ENCODE data around the gene COL16A1. TPM values are rescaled to one million over a fixed set of nuclear protein-coding genes. Genes with fewer than 3 reads are reported as not detected.

Gene COL16A1
- total RNA-seq, 1 experiment from 2014 or later, result 6.2 TPM

DNA sequence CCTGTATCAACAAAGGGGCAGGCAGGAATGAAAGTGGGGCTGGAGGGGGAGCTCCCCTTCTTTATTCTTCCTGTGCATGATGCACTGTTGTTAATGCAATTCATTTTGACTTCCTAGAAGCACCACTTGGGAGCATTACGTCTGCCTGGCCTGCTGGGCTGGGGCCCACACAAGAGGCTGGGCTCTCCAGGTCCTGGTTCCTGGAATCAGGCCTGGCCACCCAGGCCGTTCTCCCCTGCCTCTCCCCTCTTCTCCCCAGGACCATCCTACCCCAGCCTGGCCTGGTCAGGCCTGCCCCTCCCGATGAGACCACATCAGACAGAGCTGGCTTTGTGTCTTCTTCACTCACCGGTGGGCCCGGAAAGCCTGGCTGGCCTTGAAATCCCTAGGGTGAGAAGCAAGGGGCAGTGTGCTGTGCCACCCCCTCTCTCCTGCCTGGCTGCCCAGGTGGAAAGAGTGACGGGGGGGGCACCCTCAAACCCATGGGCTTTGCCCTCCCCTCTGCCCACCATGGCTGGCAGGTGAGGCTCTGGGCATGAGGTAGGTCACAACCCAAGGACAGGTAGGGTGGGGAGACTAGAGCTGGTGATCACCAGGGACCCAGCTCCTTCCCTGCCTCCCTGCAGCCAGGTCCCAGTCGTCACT is 38.5 kb downstream of the COL16A1 start:
- H3K4me1 Mint-ChIP-seq, result peaks cover 20 to 27% of the 10 kb centered on the region in 2 experiments

More for the DNA sequence above, 38.5 kb downstream of the COL16A1 start:
- no peak overlapping the region for H3K4me2 ChIP-seq (ENCODE audit: insufficient read depth, insufficient read length, low read length)
- no peaks in the 10 kb centered on the region for H3K79me2 ChIP-seq (ENCODE audit: insufficient read depth, low read length)
- H3K14ac ChIP-seq (ENCODE audit: insufficient read depth, low read length), result no peak overlapping the region
- no peaks in the 10 kb centered on the region for H3K36me3 Mint-ChIP-seq (ENCODE audit: insufficient read depth in 1 of 3, low read depth in 3 of 3)
- H2BK12ac ChIP-seq (ENCODE audit: insufficient read length, low read depth, low read length), result no peak overlapping the region
- no peak overlapping the region for H4K8ac ChIP-seq (replicated peaks; ENCODE audit: insufficient read length, low read depth, low read length)
- no peak overlapping the region for H3K23ac ChIP-seq (ENCODE audit: insufficient read length, low read depth, low read length)
- DNase-seq, result no peak
- no peak overlapping the region for H3K27ac Mint-ChIP-seq
- no peak overlapping the region for H4K91ac ChIP-seq (ENCODE audit: insufficient read length, low read depth, low read length)
- peaks cover 4% of the 10 kb centered on the region for H4K20me1 ChIP-seq (ENCODE audit: control insufficient read depth, insufficient read depth, insufficient read length)
- H3K9me3 Mint-ChIP-seq, result no peaks in the 10 kb centered on the region; a peak in 1 of 5 replicates
- no peak overlapping the region for H3K27ac ChIP-seq (ENCODE audit: insufficient read length, low read depth, low read length)
- TF ChIP-seq, protein P1, sequence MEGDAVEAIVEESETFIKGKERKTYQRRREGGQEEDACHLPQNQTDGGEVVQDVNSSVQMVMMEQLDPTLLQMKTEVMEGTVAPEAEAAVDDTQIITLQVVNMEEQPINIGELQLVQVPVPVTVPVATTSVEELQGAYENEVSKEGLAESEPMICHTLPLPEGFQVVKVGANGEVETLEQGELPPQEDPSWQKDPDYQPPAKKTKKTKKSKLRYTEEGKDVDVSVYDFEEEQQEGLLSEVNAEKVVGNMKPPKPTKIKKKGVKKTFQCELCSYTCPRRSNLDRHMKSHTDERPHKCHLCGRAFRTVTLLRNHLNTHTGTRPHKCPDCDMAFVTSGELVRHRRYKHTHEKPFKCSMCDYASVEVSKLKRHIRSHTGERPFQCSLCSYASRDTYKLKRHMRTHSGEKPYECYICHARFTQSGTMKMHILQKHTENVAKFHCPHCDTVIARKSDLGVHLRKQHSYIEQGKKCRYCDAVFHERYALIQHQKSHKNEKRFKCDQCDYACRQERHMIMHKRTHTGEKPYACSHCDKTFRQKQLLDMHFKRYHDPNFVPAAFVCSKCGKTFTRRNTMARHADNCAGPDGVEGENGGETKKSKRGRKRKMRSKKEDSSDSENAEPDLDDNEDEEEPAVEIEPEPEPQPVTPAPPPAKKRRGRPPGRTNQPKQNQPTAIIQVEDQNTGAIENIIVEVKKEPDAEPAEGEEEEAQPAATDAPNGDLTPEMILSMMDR (conservative IDR thresholded peaks at IDR 0.05), result no peak
- no CpG with 5 or more reads among the region's 7 CpGs for WGBS (ENCODE audit: extremely low coverage, insufficient read length, low lambda C conversion rate)
- no peaks in the 10 kb centered on the region for H3K79me1 ChIP-seq (ENCODE audit: insufficient read depth, low read depth, low read length, poor library complexity, severe bottlenecking)
- no peak overlapping the region for H4K5ac ChIP-seq (ENCODE audit: insufficient read length, low read depth, low read length)
- no peak overlapping the region for H3K4ac ChIP-seq (ENCODE audit: low read depth, low read length)
- H3K23me2 ChIP-seq (ENCODE audit: insufficient read length, low read depth, low read length, poor library complexity, severe bottlenecking), result no peaks in the 10 kb centered on the region
- H3K9me3 ChIP-seq (ENCODE audit: control insufficient read depth, low read depth, low read length), result no peaks in the 10 kb centered on the region
- H3T11ph ChIP-seq (ENCODE audit: low read length), result no peak overlapping the region
- H3K27me3 ChIP-seq (ENCODE audit: insufficient read depth, low read length), result no peaks in the 10 kb centered on the region
- peaks cover 7% of the 10 kb centered on the region for H3K27me3 Mint-ChIP-seq (ENCODE audit: low read depth)
- no peak overlapping the region for H3K4me3 Mint-ChIP-seq
- H2AFZ ChIP-seq (ENCODE audit: low read length), result no peak overlapping the region
- H2BK120ac ChIP-seq (ENCODE audit: low read depth, low read length, poor library complexity, severe bottlenecking), result no peak overlapping the region
- no peak overlapping the region for H3K56ac ChIP-seq (ENCODE audit: insufficient read length, low read depth, low read length)
- no peak overlapping the region for H2BK15ac ChIP-seq (ENCODE audit: low read depth, low read length)
- H3K18ac ChIP-seq (ENCODE audit: insufficient read length, low read depth, low read length), result no peak overlapping the region
- H2BK5ac ChIP-seq (ENCODE audit: insufficient read length, low read length), result no peak overlapping the region
- H2AK5ac ChIP-seq (ENCODE audit: insufficient read length, low read length), result no peak overlapping the region
- no peak overlapping the region for H2BK20ac ChIP-seq (ENCODE audit: low read depth, low read length, poor library complexity, severe bottlenecking)
- H3K4me1 ChIP-seq (ENCODE audit: insufficient read depth, low read length), result no peaks in the 10 kb centered on the region; the same call in 1 of the 2 replicates
- H3K9ac ChIP-seq (ENCODE audit: extremely low read depth, insufficient read length, low read length), result no peak overlapping the region

Data from H9 (cell line).